Karpas-422 (cell line): ENCODE data around the gene MLF1. TPM values are rescaled to one million over a fixed set of nuclear protein-coding genes. Genes with fewer than 3 reads are reported as not detected.

ENCODE experiments used
- DNase-seq: peaks from one replicate; pipeline ENCODE4 v3.0.0-alpha.2; 2015
- H2AFZ ChIP-seq: fragments of 200-600 bp; sonication (generic); 2 replicates; pipeline ENCODE4 v1.6.1; 2014; ENCODE audit warnings: antibody characterized with exemption, low read length, mixed read lengths
- H3K27ac ChIP-seq: fragments of 200-600 bp; sonication (generic); 2 replicates; pipeline ENCODE4 v1.5.1; 2014; ENCODE audit warnings: mild to moderate bottlenecking, low read length, moderate library complexity
- H3K27me3 ChIP-seq: fragments of 200-600 bp; sonication (generic); 2 replicates; pipeline ENCODE4 v1.6.1; 2014; ENCODE audit warnings: low read length, mixed read lengths
- H3K36me3 ChIP-seq: fragments of 200-600 bp; sonication (generic); 2 replicates; pipeline ENCODE4 v1.6.1; 2014; ENCODE audit warnings: low read length, mixed read lengths; ENCODE audit not compliant: insufficient read depth
- H3K4me1 ChIP-seq: fragments of 200-600 bp; sonication (generic); 2 replicates; pipeline ENCODE4 v1.6.1; 2014; ENCODE audit warnings: mild to moderate bottlenecking, low read length, mixed read lengths
- H3K4me2 ChIP-seq: fragments of 200-600 bp; sonication (generic); 2 replicates; pipeline ENCODE4 v1.6.1; 2014; ENCODE audit warnings: low read length, low read depth, mild to moderate bottlenecking; ENCODE audit not compliant: poor library complexity, severe bottlenecking
- H3K4me3 ChIP-seq: fragments of 200-600 bp; sonication (generic); 2 replicates; pipeline ENCODE4 v1.5.1; 2014; ENCODE audit warnings: mild to moderate bottlenecking, antibody characterized with exemption, low read length, mixed read lengths
- H3K79me2 ChIP-seq: fragments of 200-600 bp; sonication (generic); 2 replicates; pipeline ENCODE4 v1.6.1; 2014; ENCODE audit warnings: mild to moderate bottlenecking, low read length, mixed read lengths
- H3K9ac ChIP-seq: fragments of 200-600 bp; sonication (generic); 2 replicates; pipeline ENCODE4 v1.6.0; 2014; ENCODE audit warnings: low read length
- H3K9me2 ChIP-seq: fragments of 200-600 bp; sonication (generic), shearing (Covaris generic); replicated peaks from 2 replicates; pipeline ENCODE4 v1.6.0; 2014; ENCODE audit warnings: mild to moderate bottlenecking, low read length, moderate library complexity; ENCODE audit not compliant: insufficient read depth
- H3K9me3 ChIP-seq: fragments of 300-700, 200-600 bp; sonication (generic); 2 replicates; pipeline ENCODE4 v1.6.1; 2014; ENCODE audit warnings: low read length, mixed read lengths
- H4K20me1 ChIP-seq: fragments of 200-600 bp; sonication (generic); 2 replicates; pipeline ENCODE4 v1.6.1; 2014; ENCODE audit warnings: mild to moderate bottlenecking, antibody characterized with exemption, low read length, low read depth; ENCODE audit not compliant: insufficient read depth
- total RNA-seq: library from RNA; depleted of rRNA; stranded (reverse); fragments of >200 nt; shearing (Covaris generic); gene quantifications from 2 replicates; pipeline ENCODE4 v1.2.3, GENCODE V29; 2014; ENCODE audit warnings: low replicate concordance

Gene MLF1
- total RNA-seq, 1 experiment from 2014 or later, result not detected

- no peak for DNase-seq
- H3K4me1 ChIP-seq, result no peaks in the 10 kb centered on the region
- H3K4me3 ChIP-seq, result no peak overlapping the region
- H3K27ac ChIP-seq, result no peak overlapping the region
- H3K9ac ChIP-seq, result no peak overlapping the region
- H3K27me3 ChIP-seq, result no peaks in the 10 kb centered on the region
- no peaks in the 10 kb centered on the region for H3K9me2 ChIP-seq
- no peaks in the 10 kb centered on the region for H3K9me3 ChIP-seq
- no peak overlapping the region for H2AFZ ChIP-seq
- no peaks in the 10 kb centered on the region for H3K79me2 ChIP-seq
- no peaks in the 10 kb centered on the region for H4K20me1 ChIP-seq
- H3K36me3 ChIP-seq, result no peaks in the 10 kb centered on the region
- no peak overlapping the region for H3K4me2 ChIP-seq
Observed at GRCh38 chr3:158602227-158602626, 31.2 kb downstream of the MLF1 start.

- Histone ChIP-seq H3K36me3 (no peaks in the 10 kb centered on the region), H3K79me2 (no peaks in the 10 kb centered on the region), H3K27ac (no peak overlapping the region), H2AFZ (no peak overlapping the region), H3K4me3 (no peak overlapping the region), H3K27me3 (no peaks in the 10 kb centered on the region), H3K4me1 (no peaks in the 10 kb centered on the region), H3K9me2 (no peaks in the 10 kb centered on the region), H3K9ac (no peak overlapping the region), H3K9me3 (peaks cover 7% of the 10 kb centered on the region; the same call in 1 of the 2 replicates), H4K20me1 (no peaks in the 10 kb centered on the region), H3K4me2 (no peak overlapping the region)
- DNase-seq, result no peak
Observed at GRCh38 chr3:158617982-158618875, 47.2 kb downstream of the MLF1 start.

- H3K4me1 ChIP-seq, result no peaks in the 10 kb centered on the region
- no peak overlapping the region for H3K9ac ChIP-seq
- no peaks in the 10 kb centered on the region for H3K9me3 ChIP-seq
- H3K9me2 ChIP-seq, result no peaks in the 10 kb centered on the region
- DNase-seq, result no peak
- no peaks in the 10 kb centered on the region for H3K79me2 ChIP-seq
- no peaks in the 10 kb centered on the region for H4K20me1 ChIP-seq
- H3K27ac ChIP-seq, result no peak overlapping the region
- H3K4me3 ChIP-seq, result no peak overlapping the region
- H3K36me3 ChIP-seq, result no peaks in the 10 kb centered on the region
- H3K27me3 ChIP-seq, result no peaks in the 10 kb centered on the region
- no peak overlapping the region for H3K4me2 ChIP-seq
- no peak overlapping the region for H2AFZ ChIP-seq
Observed at GRCh38 chr3:158625881-158626280, 54.9 kb downstream of the MLF1 start.

- no peak for DNase-seq
- Histone ChIP-seq H3K4me3 (no peak overlapping the region), H3K27ac (no peak overlapping the region), H3K36me3 (no peaks in the 10 kb centered on the region), H3K9ac (no peak overlapping the region), H3K79me2 (no peaks in the 10 kb centered on the region), H3K9me2 (no peaks in the 10 kb centered on the region), H3K9me3 (no peaks in the 10 kb centered on the region), H2AFZ (no peak overlapping the region), H3K4me1 (no peaks in the 10 kb centered on the region), H4K20me1 (no peaks in the 10 kb centered on the region), H3K27me3 (no peaks in the 10 kb centered on the region), H3K4me2 (no peak overlapping the region)
Observed at GRCh38 chr3:158631981-158632380, 61.0 kb downstream of the MLF1 start.

- no peaks in the 10 kb centered on the region for H3K36me3 ChIP-seq
- no peak overlapping the region for H3K4me3 ChIP-seq
- H3K27ac ChIP-seq, result no peak overlapping the region
- no peaks in the 10 kb centered on the region for H3K9me2 ChIP-seq
- no peak overlapping the region for H2AFZ ChIP-seq
- H3K4me1 ChIP-seq, result peaks cover 4% of the 10 kb centered on the region
- H3K9me3 ChIP-seq, result no peaks in the 10 kb centered on the region
- H4K20me1 ChIP-seq, result no peaks in the 10 kb centered on the region
- no peak for DNase-seq
- no peaks in the 10 kb centered on the region for H3K27me3 ChIP-seq
- no peak overlapping the region for H3K4me2 ChIP-seq
- H3K9ac ChIP-seq, result no peak overlapping the region
- H3K79me2 ChIP-seq, result peaks cover 13% of the 10 kb centered on the region
Observed at GRCh38 chr3:158640646-158641045, 69.7 kb downstream of the MLF1 start.

DNA sequence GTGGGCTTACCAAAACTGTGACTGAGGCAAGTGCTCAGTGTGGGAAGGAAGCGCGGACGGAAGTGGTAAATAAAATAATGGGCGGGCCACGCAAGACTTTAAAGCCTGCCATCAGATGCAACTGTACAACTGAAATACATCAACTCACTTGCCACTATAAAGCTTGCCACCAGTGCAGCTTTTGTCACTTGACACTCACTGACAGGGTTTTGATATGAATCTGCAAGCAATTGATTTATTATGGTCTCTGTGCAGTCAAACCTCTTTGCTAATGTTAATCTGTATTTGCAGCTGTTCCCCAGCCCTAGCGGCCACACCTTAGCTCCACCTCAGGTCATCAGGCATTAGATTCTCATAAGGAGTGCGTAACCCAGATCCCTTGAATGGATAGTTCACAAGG is 71.0 kb downstream of the MLF1 start:
- H3K4me2 ChIP-seq, result no peak overlapping the region
- H3K9me3 ChIP-seq, result no peaks in the 10 kb centered on the region
- no peak overlapping the region for H3K4me3 ChIP-seq
- H3K27me3 ChIP-seq, result no peaks in the 10 kb centered on the region
- DNase-seq, result no peak
- H3K27ac ChIP-seq, result no peak overlapping the region
- H3K36me3 ChIP-seq, result peaks cover 5% of the 10 kb centered on the region; the same call in 1 of the 2 replicates
- H3K9ac ChIP-seq, result no peak overlapping the region
- H3K79me2 ChIP-seq, result peaks cover 27% of the 10 kb centered on the region
- H2AFZ ChIP-seq, result no peak overlapping the region; the same call in 1 of the 2 replicates
- no peaks in the 10 kb centered on the region for H3K9me2 ChIP-seq
- peaks cover 16% of the 10 kb centered on the region for H3K4me1 ChIP-seq
- H4K20me1 ChIP-seq, result no peaks in the 10 kb centered on the region

DNA sequence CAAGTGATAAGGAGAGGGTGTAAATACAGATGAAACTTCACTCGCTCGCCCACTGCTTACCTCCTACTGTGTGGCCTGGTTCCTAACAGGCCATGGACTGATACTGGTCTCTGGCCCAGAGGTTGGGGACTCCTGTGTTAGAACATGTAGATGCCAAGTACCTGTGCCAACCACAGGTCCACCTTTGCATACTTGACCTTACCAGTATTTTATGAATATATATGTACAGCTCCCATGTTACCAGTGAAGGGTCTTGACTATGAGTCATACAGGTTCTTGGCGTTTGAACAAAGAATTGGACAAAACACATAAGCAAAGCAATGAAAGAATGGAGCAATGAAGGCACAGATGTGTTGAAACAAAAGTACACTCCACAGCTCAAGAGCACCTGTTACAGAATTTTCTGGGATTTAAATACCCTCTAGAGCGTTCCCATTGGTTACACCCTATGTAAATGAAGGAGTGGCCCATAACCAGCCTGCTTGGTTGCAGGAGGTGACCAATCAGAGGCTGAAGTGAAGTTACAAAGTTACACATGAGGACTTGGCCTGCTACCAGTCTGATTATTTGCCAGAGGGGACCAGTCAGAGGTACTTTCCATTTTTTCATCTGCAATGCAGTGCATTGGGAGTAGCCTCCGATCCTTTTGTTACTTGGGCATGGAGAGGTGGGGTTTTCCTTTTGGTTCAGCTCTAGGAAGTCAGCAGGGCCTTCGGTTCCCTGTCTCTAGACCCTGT is 71.6 kb downstream of the MLF1 start:
- H3K4me3 ChIP-seq, result no peak overlapping the region
- no peaks in the 10 kb centered on the region for H3K9me3 ChIP-seq
- H3K9ac ChIP-seq, result no peak overlapping the region
- H3K9me2 ChIP-seq, result no peaks in the 10 kb centered on the region
- H3K4me1 ChIP-seq, result peaks cover 16% of the 10 kb centered on the region
- H3K27me3 ChIP-seq, result no peaks in the 10 kb centered on the region
- no peak overlapping the region for H3K4me2 ChIP-seq
- H3K36me3 ChIP-seq, result peaks cover 11% of the 10 kb centered on the region; the same call in 1 of the 2 replicates
- H3K79me2 ChIP-seq, result peaks cover 33% of the 10 kb centered on the region
- no peak overlapping the region for H3K27ac ChIP-seq
- peak; percentile 36 for DNase-seq
- H4K20me1 ChIP-seq, result no peaks in the 10 kb centered on the region
- no peak overlapping the region; the same call in 1 of the 2 replicates for H2AFZ ChIP-seq

- Histone ChIP-seq H3K4me1 (peaks cover 16% of the 10 kb centered on the region), H3K4me2 (peak within 1 kb of the TSS; percentile 89), H4K20me1 (no peaks in the 10 kb centered on the region), H3K36me3 (peaks cover 19% of the 10 kb centered on the region; the same call in 1 of the 2 replicates), H3K9me2 (no peaks in the 10 kb centered on the region), H3K27me3 (no peaks in the 10 kb centered on the region), H3K4me3 (peak within 1 kb of the TSS; percentile 98), H3K79me2 (peaks cover 46% of the 10 kb centered on the region), H3K27ac (no peak within 1 kb of the TSS), H2AFZ (peak within 1 kb of the TSS; percentile 31; the same call in 1 of the 2 replicates), H3K9ac (peak within 1 kb of the TSS; percentile 84), H3K9me3 (no peaks in the 10 kb centered on the region)
- DNase-seq, result peak; percentile 97
Observed at GRCh38 chr3:158644345-158644908, 73.4 kb downstream of the MLF1 start, which contains the start of gene GFM1. GFM1 (plus strand) TSS chr3:158644527; CDS start chr3:158644635, 108 bp downstream.
